ENCODE data around the gene HECTD4. TPM values are rescaled to one million over a fixed set of nuclear protein-coding genes. Genes with fewer than 3 reads are reported as not detected.

The HECTD4 gene
- 5.4 and 10.4 TPM in 2 replicates for total RNA-seq

- no peak for TF ChIP-seq CTCF (conservative IDR thresholded peaks at IDR 0.05; ENCODE audit: low read depth, low read length)
- DNase-seq (ENCODE audit: low read depth), result no peak
Observed at GRCh38 chr12:112381883-112382796, at the start of gene HECTD4. Gene HECTD4, minus strand, starts transcription at chr12:112382431. Its CDS starts 303 bp downstream, at chr12:112382128.

GRCh38 chr12:112431965-112432364 lies 49.7 kb upstream of the HECTD4 start:
- H3K4me3 ChIP-seq (ENCODE audit: low read depth, low read length), result no peak overlapping the region
- TF ChIP-seq CTCF (conservative IDR thresholded peaks at IDR 0.05; ENCODE audit: low read depth, low read length), result no peak
- no peak for DNase-seq (ENCODE audit: low read depth)

More at GRCh38 chr12:112381883-112382796, at the start of gene HECTD4:
- peak within 1 kb of the TSS; percentile 62 for H3K4me3 ChIP-seq (ENCODE audit: low read depth, low read length)

- TF ChIP-seq CTCF (conservative IDR thresholded peaks at IDR 0.05; ENCODE audit: low read depth, low read length), result no peak
- no peak overlapping the region for H3K4me3 ChIP-seq (ENCODE audit: low read depth, low read length)
Observed at GRCh38 chr12:112430929-112431328, 48.7 kb upstream of the HECTD4 start.

GRCh38 chr12:112427760-112428159 lies 45.5 kb upstream of the HECTD4 start:
- no peak overlapping the region for H3K4me3 ChIP-seq (ENCODE audit: low read depth, low read length)
- no peak for TF ChIP-seq CTCF (conservative IDR thresholded peaks at IDR 0.05; ENCODE audit: low read depth, low read length)
- no peak for DNase-seq (ENCODE audit: low read depth)

More at GRCh38 chr12:112430929-112431328, 48.7 kb upstream of the HECTD4 start:
- DNase-seq (ENCODE audit: low read depth), result no peak

GRCh38 chr12:112425582-112426382 lies 43.6 kb upstream of the HECTD4 start:
- TF ChIP-seq CTCF (conservative IDR thresholded peaks at IDR 0.05; ENCODE audit: low read depth, low read length), result no peak
- H3K4me3 ChIP-seq (ENCODE audit: low read depth, low read length), result no peak overlapping the region
- DNase-seq (ENCODE audit: low read depth), result no peak

- TF ChIP-seq CTCF (conservative IDR thresholded peaks at IDR 0.05; ENCODE audit: low read depth, low read length), result no peak
- no peak overlapping the region for H3K4me3 ChIP-seq (ENCODE audit: low read depth, low read length)
- no peak for DNase-seq (ENCODE audit: low read depth)
Observed at GRCh38 chr12:112424126-112424525, 41.9 kb upstream of the HECTD4 start.

Data from epithelial cell of proximal tubule (primary cell).